Keratinocyte (primary cell): ENCODE measurements around the gene NFAT5.

ENCODE experiments used
- CTCF ChIP-seq, 3 experiments: IDR thresholded peaks in 1 of 3; conservative IDR thresholded peaks in 1 of 3; optimal IDR thresholded peaks in 1 of 3; 2 replicates in 2 of 3; 3 replicates in 1 of 3; pipeline versions ENCODE3 to v1.5.1; 2011; ENCODE audit warnings: low read length in 3 of 3, mild to moderate bottlenecking in 3 of 3, moderate library complexity in 2 of 3, control low read depth in 1 of 3, inconsistent platforms in 1 of 3; ENCODE audit not compliant: insufficient read depth in 2 of 3; ENCODE audit errors: extremely low read depth in 1 of 3
- EZH2 ChIP-seq: IDR thresholded peaks from one replicate; pipeline ENCODE4 v1.6.1; 2012; ENCODE audit warnings: inconsistent platforms, mild to moderate bottlenecking, low read length, moderate library complexity

GRCh38 chr16:69522732-69523404 lies 42.9 kb upstream of the NFAT5 start:
- TF ChIP-seq CTCF (optimal IDR thresholded peaks at IDR 0.05 in 1 of 3, IDR thresholded peaks at IDR 0.05 in 1 of 3, conservative IDR thresholded peaks at IDR 0.05 in 1 of 3; ENCODE audit: extremely low read depth in 1 of 3, insufficient read depth in 2 of 3, low read length in 3 of 3): no peak
- TF ChIP-seq EZH2: no peak
